Naive thymus-derived CD4-positive, alpha-beta T cell (primary cell): ENCODE measurements around the gene CPNE2. TPM values are rescaled to one million over a fixed set of nuclear protein-coding genes. Genes with fewer than 3 reads are reported as not detected.

Experiments used
- ATAC-seq: fragments of 150-1000 bp; cut with Tn5 transposase; 2 replicates; pipeline ENCODE4 v1.10.0; 2021; ENCODE audit warnings: mild to moderate bottlenecking, moderate library complexity
- CTCF ChIA-PET: fragments of 350-600 bp; sonication (Branson Sonifier 250); formaldehyde crosslinking; loops from one replicate; lab custom pipeline; 2021; ENCODE audit warnings: antibody characterized with exemption; lab: Charles Lee
- POLR2A ChIA-PET: fragments of 350-600 bp; sonication (Branson Sonifier 250); formaldehyde crosslinking; loops from one replicate; lab custom pipeline; 2021; ENCODE audit warnings: antibody characterized with exemption, inconsistent platforms; lab: Charles Lee
- DNase-seq, 9 donors: peaks; one replicate each; pipeline versions ENCODE4 v3.0.0 to v3.0.0-alpha.2; 2020 to 2022; ENCODE audit warnings: mixed read lengths in 1 of 9
- H3K27ac ChIP-seq: one replicate; pipeline ENCODE4 v1.7.0; 2013; ENCODE audit warnings: mild to moderate bottlenecking, low read depth, low read length, moderate library complexity
- H3K27me3 ChIP-seq, 2 donors: one replicate each; pipeline ENCODE4 v1.7.0; 2013; ENCODE audit warnings: low read length in 2 of 2, mild to moderate bottlenecking in 2 of 2, moderate library complexity in 2 of 2; ENCODE audit not compliant: control insufficient read depth in 2 of 2, insufficient read depth in 2 of 2
- H3K36me3 ChIP-seq, 3 experiments: 1 replicate in 2 of 3; 2 replicates in 1 of 3; pipeline ENCODE4 v1.7.0; 2013; ENCODE audit warnings: low read length in 3 of 3, mild to moderate bottlenecking in 3 of 3, moderate library complexity in 1 of 3; ENCODE audit not compliant: insufficient read depth in 3 of 3, control insufficient read depth in 2 of 3
- H3K4me1 ChIP-seq, 2 donors: one replicate each; pipeline ENCODE4 v1.7.0; 2013; ENCODE audit warnings: low read length in 2 of 2, mild to moderate bottlenecking in 2 of 2, moderate library complexity in 1 of 2; ENCODE audit not compliant: control insufficient read depth in 2 of 2, insufficient read depth in 2 of 2
- H3K4me3 ChIP-seq: 2 replicates; pipeline ENCODE4 v1.7.0; 2013; ENCODE audit warnings: mild to moderate bottlenecking, low read length
- H3K9me3 ChIP-seq, 3 experiments: 1 replicate in 2 of 3; 2 replicates in 1 of 3; pipeline ENCODE4 v1.7.0; 2013; ENCODE audit warnings: low read length in 3 of 3; ENCODE audit not compliant: control insufficient read depth in 2 of 3
- H3K27ac Mint-ChIP-seq, 9 donors: one replicate each; pipeline ENCODE4 v1.8.0; 2020 to 2022; ENCODE audit warnings: mixed read lengths in 9 of 9, mild to moderate bottlenecking in 8 of 9, moderate library complexity in 5 of 9, inconsistent platforms in 2 of 9
- H3K27me3 Mint-ChIP-seq, 5 donors: one replicate each; pipeline ENCODE4 v1.8.0; 2021 to 2022; ENCODE audit warnings: mixed read lengths in 5 of 5, mild to moderate bottlenecking in 1 of 5
- H3K36me3 Mint-ChIP-seq, 5 donors: one replicate each; pipeline ENCODE4 v1.8.0; 2020 to 2022; ENCODE audit warnings: mixed read lengths in 5 of 5, mild to moderate bottlenecking in 3 of 5, inconsistent platforms in 1 of 5
- H3K4me1 Mint-ChIP-seq, 7 donors: one replicate each; pipeline ENCODE4 v1.8.0; 2020 to 2022; ENCODE audit warnings: mixed read lengths in 7 of 7, mild to moderate bottlenecking in 3 of 7, inconsistent platforms in 1 of 7
- H3K4me3 Mint-ChIP-seq, 10 donors: one replicate each; pipeline ENCODE4 v1.8.0; 2020 to 2022; ENCODE audit warnings: mild to moderate bottlenecking in 10 of 10, mixed read lengths in 10 of 10, moderate library complexity in 6 of 10, inconsistent platforms in 2 of 10
- H3K9me3 Mint-ChIP-seq, 11 donors: one replicate each; pipeline ENCODE4 v1.8.0; 2020 to 2022; ENCODE audit warnings: mixed read lengths in 11 of 11, mild to moderate bottlenecking in 4 of 11, inconsistent platforms in 1 of 11, moderate library complexity in 1 of 11
- intact Hi-C, 2 donors: fragments of 100-400 bp; cut with micrococcal nuclease; formaldehyde crosslinking; loops; one replicate each; pipeline ENCODE4 v1.15.1; 2023
- polyA plus RNA-seq, 2 donors: library from polyadenylated mRNA; unstranded; fragments of 300-500 nt; fragmentation: Illumina TruSeq; gene quantifications; one replicate each; pipeline ENCODE4 v1.2.3, GENCODE V29; 2021
- total RNA-seq, 6 experiments: library from RNA in 5 of 6; stranded (reverse) in 5 of 6; gene quantifications; 1 replicate in 5 of 6; 2 replicates in 1 of 6; pipeline ENCODE4 v1.2.3 and lab custom pipeline; 2021 to 2026

Gene CPNE2
- total and polyA plus RNA-seq, 7 experiments from 2014 or later, result 1.1 to 12.6 (median 5.5) TPM

GRCh38 chr16:57064995-57065394, 27.4 kb upstream of the CPNE2 start:
- Histone ChIP-seq H3K36me3 (peaks cover 9 to 75% (median 22%) of the 10 kb centered on the region in 3 experiments), H3K27me3 (no peaks in the 10 kb centered on the region), H3K9me3 (no peaks in the 10 kb centered on the region), H3K4me1 (peaks cover 0 to 5% of the 10 kb centered on the region in 2 donors), H3K4me3 (no peak overlapping the region), H3K27ac (no peak overlapping the region)
- no peaks in the 10 kb centered on the region for H3K27me3 Mint-ChIP-seq
- no peak overlapping the region for H3K4me3 Mint-ChIP-seq
- peaks cover 13 to 50% (median 30%) of the 10 kb centered on the region in 5 donors for H3K36me3 Mint-ChIP-seq
- CTCF ChIA-PET, result no interaction called here
- POLR2A ChIA-PET, result no interaction called here
- H3K9me3 Mint-ChIP-seq, result peaks cover 0 to 2% (median 0%) of the 10 kb centered on the region in 11 donors
- no peak for DNase-seq
- peaks cover 10 to 29% (median 18%) of the 10 kb centered on the region in 7 donors for H3K4me1 Mint-ChIP-seq
- ATAC-seq, result no peak
- H3K27ac Mint-ChIP-seq, result peak overlapping the region in 5 of 9 donors; percentile 48 to 71 (median 70)
- intact Hi-C loops, result no loop called here

- DNase-seq (no peak), ATAC-seq (no peak)
- H3K4me3 Mint-ChIP-seq, result no peak overlapping the region
- no peaks in the 10 kb centered on the region for H3K27me3 ChIP-seq
- no peaks in the 10 kb centered on the region for H3K27me3 Mint-ChIP-seq
- peak overlapping the region in 8 of 9 donors; percentile 6 to 86 (median 74) for H3K27ac Mint-ChIP-seq
- POLR2A ChIA-PET, result interaction anchor here (1.4 kb wide), 1 partner anchor 39 kb away, joined by 3 read pairs; no protein-coding TSS in a partner anchor
- peaks cover 6 to 54% (median 20%) of the 10 kb centered on the region in 5 donors for H3K36me3 Mint-ChIP-seq
- no peaks in the 10 kb centered on the region for H3K9me3 ChIP-seq
- H3K36me3 ChIP-seq, result peaks cover 9 to 74% (median 15%) of the 10 kb centered on the region in 3 experiments
- no peak overlapping the region for H3K4me3 ChIP-seq
- intact Hi-C loops, result no loop called here
- CTCF ChIA-PET, result interaction anchor here (0.8 to 1.4 kb wide), 2 partner anchors 103 to 414 kb away, joined by 3 to 4 read pairs; no protein-coding TSS in a partner anchor
- H3K4me1 Mint-ChIP-seq, result peaks cover 6 to 23% (median 10%) of the 10 kb centered on the region in 7 donors
- peaks cover 0 to 2% (median 0%) of the 10 kb centered on the region in 11 donors for H3K9me3 Mint-ChIP-seq
- peak overlapping the region; percentile 33 for H3K27ac ChIP-seq
- H3K4me1 ChIP-seq, result peaks cover 0 to 11% of the 10 kb centered on the region in 2 donors
Measured at GRCh38 chr16:57066625-57067024, 25.8 kb upstream of the CPNE2 start.

DNA sequence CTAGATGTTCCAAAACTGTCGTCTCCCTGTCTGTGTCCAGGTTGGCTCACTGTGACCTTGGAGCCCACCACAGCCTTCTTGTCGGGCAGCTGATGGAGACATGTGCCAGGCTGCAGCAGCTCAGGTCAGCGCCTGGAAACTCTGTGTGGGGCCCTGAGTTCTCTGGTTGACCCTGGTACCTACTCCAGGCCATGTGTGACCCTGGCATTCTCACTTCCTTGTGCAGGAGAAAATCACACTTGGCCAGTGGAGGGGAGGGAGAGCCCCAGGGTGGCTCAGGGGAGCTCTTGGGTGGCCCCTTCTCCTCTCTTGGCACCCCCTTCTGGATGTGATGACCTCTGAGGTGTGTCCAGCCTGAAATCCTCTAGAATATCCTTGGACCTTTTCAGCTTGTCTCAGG, 25.0 kb upstream of the CPNE2 start:
- peaks cover 0 to 2% (median 0%) of the 10 kb centered on the region in 11 donors for H3K9me3 Mint-ChIP-seq
- POLR2A ChIA-PET, result interaction anchor here (1.2 kb wide), 1 partner anchor 9 kb away, joined by 3 read pairs; no protein-coding TSS in a partner anchor
- DNase-seq, result no peak
- CTCF ChIA-PET, result interaction anchor here (1.0 to 1.4 kb wide), 2 partner anchors 26 to 104 kb away, joined by 3 to 4 read pairs; no protein-coding TSS in a partner anchor
- Histone ChIP-seq H3K4me1 (peaks cover 0 to 11% of the 10 kb centered on the region in 2 donors), H3K27ac (no peak overlapping the region), H3K9me3 (no peaks in the 10 kb centered on the region), H3K36me3 (peaks cover 5 to 75% (median 18%) of the 10 kb centered on the region in 3 experiments), H3K4me3 (no peak overlapping the region), H3K27me3 (no peaks in the 10 kb centered on the region)
- no peaks in the 10 kb centered on the region for H3K27me3 Mint-ChIP-seq
- H3K36me3 Mint-ChIP-seq, result peaks cover 6 to 57% (median 21%) of the 10 kb centered on the region in 5 donors
- H3K27ac Mint-ChIP-seq, result peak overlapping the region in 6 of 9 donors; percentile 36 to 84 (median 64)
- no peak overlapping the region for H3K4me3 Mint-ChIP-seq
- intact Hi-C loops, result no loop called here
- ATAC-seq, result no peak
- H3K4me1 Mint-ChIP-seq, result peaks cover 6 to 27% (median 13%) of the 10 kb centered on the region in 7 donors

DNA sequence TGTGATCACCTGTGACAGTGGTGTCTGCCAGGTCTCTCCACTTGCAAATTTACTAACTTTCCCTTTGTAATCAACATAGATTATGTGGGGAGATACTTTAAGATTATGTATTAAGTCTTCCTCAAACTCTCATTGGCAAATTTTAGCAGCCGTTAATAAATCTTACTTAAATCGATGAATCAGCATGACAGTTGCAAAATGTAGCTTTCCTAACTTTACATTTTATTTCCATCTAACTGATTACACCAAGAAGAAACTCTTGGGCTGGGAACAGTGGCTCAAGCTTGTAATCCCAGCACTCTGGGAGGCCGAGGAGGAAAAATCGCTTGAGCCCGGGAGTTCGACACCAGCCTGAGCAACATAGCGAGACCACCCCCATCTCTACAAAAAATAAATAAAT, 23.3 kb upstream of the CPNE2 start:
- H3K27ac ChIP-seq, result no peak overlapping the region
- Mint-ChIP-seq H3K27me3 (no peaks in the 10 kb centered on the region), H3K4me3 (no peak overlapping the region), H3K4me1 (peaks cover 6 to 27% (median 14%) of the 10 kb centered on the region in 7 donors), H3K9me3 (peaks cover 0 to 2% (median 0%) of the 10 kb centered on the region in 11 donors), H3K27ac (peak overlapping the region in 8 of 9 donors; percentile 10 to 89 (median 66)), H3K36me3 (peaks cover 6 to 55% (median 24%) of the 10 kb centered on the region in 5 donors)
- ChIA-PET POLR2A (interaction anchor here (0.5 to 1.2 kb wide), 3 partner anchors 18 to 198 kb away, joined by 3 read pairs; no protein-coding TSS in a partner anchor), CTCF (no interaction called here)
- no peaks in the 10 kb centered on the region for H3K27me3 ChIP-seq
- no peak overlapping the region for H3K4me3 ChIP-seq
- intact Hi-C loops, result no loop called here
- ATAC-seq (no peak), DNase-seq (no peak)
- no peaks in the 10 kb centered on the region for H3K9me3 ChIP-seq
- H3K36me3 ChIP-seq, result peaks cover 9 to 88% (median 20%) of the 10 kb centered on the region in 3 experiments
- H3K4me1 ChIP-seq, result peaks cover 0 to 11% of the 10 kb centered on the region in 2 donors

DNA sequence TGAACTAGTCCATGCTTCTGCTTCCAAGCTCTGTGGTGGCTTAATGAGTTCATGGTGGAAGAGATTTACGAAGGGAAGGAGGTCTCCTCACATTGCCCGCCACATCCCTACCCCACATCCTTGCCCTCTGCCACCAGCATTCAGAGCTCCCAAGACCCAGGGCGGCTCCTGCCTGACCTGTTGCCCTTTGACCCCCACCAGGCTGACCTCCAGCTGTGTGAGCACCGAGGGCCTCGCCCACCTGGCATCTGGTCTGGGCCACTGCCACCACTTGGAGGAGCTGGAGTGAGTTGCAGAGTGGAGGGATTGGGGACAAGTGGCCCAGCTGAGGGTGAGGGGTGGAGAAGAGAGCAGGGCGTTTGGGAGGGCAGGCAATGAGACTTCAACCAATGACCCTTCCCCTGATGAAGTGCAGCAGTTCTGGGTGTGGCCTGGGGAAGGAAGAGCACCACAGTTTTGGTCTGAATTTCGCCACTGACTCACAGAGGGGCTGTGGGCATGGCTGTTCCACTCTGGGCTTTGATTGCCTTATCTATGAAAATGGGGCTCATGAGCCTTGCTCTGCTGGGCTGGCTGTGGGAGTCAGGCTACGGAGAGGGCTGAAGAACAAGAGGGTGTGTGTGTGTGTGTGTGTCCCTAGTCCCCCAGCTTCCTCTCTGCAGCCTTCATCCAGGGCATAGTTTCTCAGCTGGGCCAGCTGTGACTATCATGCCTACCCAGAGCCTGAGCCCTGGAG, 22.6 kb upstream of the CPNE2 start:
- Histone ChIP-seq H3K36me3 (peaks cover 17 to 96% (median 27%) of the 10 kb centered on the region in 3 experiments), H3K27me3 (no peaks in the 10 kb centered on the region), H3K9me3 (no peaks in the 10 kb centered on the region), H3K27ac (peak overlapping the region; percentile 37), H3K4me3 (no peak overlapping the region), H3K4me1 (peaks cover 0 to 11% of the 10 kb centered on the region in 2 donors)
- intact Hi-C loops, result no loop called here
- Mint-ChIP-seq H3K4me3 (no peak overlapping the region), H3K27me3 (no peaks in the 10 kb centered on the region), H3K27ac (peak overlapping the region; percentile 10 to 89 (median 73)), H3K4me1 (peaks cover 6 to 27% (median 14%) of the 10 kb centered on the region in 7 donors), H3K36me3 (peaks cover 6 to 56% (median 21%) of the 10 kb centered on the region in 5 donors), H3K9me3 (peaks cover 0 to 2% (median 0%) of the 10 kb centered on the region in 11 donors)
- CTCF ChIA-PET, result no interaction called here
- DNase-seq, result no peak
- ATAC-seq, result peak; percentile 54
- POLR2A ChIA-PET, result interaction anchor here (0.5 to 1.2 kb wide), 5 partner anchors 17 to 671 kb away, joined by 3 to 5 read pairs (median 3); no protein-coding TSS in a partner anchor

- peaks cover 0 to 2% (median 0%) of the 10 kb centered on the region in 11 donors for H3K9me3 Mint-ChIP-seq
- H3K27ac Mint-ChIP-seq, result peak overlapping the region; percentile 10 to 89 (median 73)
- H3K36me3 Mint-ChIP-seq, result peaks cover 6 to 54% (median 17%) of the 10 kb centered on the region in 5 donors
- DNase-seq (no peak), ATAC-seq (peak; percentile 19)
- H3K27me3 Mint-ChIP-seq, result no peaks in the 10 kb centered on the region
- POLR2A ChIA-PET, result interaction anchor here (0.8 kb wide), 2 partner anchors 137 to 671 kb away, joined by 3 to 5 read pairs; no protein-coding TSS in a partner anchor
- no peak overlapping the region for H3K4me3 Mint-ChIP-seq
- Histone ChIP-seq H3K27ac (peak overlapping the region; percentile 37), H3K9me3 (no peaks in the 10 kb centered on the region), H3K4me3 (no peak overlapping the region), H3K36me3 (peaks cover 17 to 97% (median 28%) of the 10 kb centered on the region in 3 experiments), H3K4me1 (peaks cover 0 to 11% of the 10 kb centered on the region in 2 donors), H3K27me3 (no peaks in the 10 kb centered on the region)
- peaks cover 6 to 27% (median 14%) of the 10 kb centered on the region in 7 donors for H3K4me1 Mint-ChIP-seq
- intact Hi-C loops, result no loop called here
- CTCF ChIA-PET, result no interaction called here
Measured at GRCh38 chr16:57070424-57070823, 22.0 kb upstream of the CPNE2 start.
